SKM-1 (cell line): Measurements from ENCODE around the gene WDR31.
"Not testable (repeated sequence)": the region's sequence is repeated elsewhere in the genome, so short reads cannot be mapped to it uniquely, and the experiment has no call there.

Source experiments
- DNase-seq: peaks from one replicate; lab custom pipeline; 2025; ENCODE audit not compliant: unreplicated experiment; lab: John Stamatoyannopoulos, UW

WDR31 gene

DNA sequence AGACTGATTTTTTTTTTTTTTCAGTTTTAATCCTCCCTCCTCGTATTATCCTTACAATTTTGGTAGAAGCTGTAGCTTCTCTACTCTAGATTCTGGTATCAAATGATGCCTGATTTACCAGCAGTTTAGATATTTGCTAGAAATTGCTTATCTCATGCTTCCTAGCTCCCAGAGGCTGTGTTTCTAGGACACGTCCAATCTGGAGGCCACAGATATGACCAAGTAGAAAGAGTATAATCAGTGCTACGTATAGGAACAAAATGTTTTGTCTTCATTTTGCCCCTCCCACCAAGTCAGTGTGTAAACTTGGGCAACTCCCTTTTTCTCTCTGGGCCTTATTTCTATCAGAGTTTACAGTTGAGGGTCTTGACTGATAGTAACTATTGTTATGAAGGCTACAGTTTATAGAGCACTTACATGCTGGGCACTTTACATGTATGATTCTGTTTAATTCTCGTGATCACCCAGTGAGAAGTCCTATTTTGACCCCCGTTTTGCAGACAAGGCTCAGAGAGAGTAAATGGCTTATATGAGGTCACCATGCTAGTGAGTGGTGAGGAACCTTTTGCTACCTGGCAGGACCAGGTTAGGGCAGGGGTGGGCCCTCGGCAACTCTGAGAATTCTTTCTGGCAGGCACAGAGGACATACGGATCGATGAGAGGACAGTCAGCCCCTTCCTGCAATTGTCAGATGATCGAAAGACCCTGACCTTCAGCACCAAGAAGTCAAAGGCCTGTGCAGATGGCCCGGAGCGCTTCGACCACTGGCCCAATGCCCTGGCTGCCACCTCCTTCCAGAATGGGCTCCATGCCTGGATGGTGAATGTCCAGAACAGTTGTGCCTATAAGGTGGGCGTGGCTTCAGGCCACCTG, 29.1 kb upstream of the WDR31 start:
- DNase-seq, result no peak

DNA sequence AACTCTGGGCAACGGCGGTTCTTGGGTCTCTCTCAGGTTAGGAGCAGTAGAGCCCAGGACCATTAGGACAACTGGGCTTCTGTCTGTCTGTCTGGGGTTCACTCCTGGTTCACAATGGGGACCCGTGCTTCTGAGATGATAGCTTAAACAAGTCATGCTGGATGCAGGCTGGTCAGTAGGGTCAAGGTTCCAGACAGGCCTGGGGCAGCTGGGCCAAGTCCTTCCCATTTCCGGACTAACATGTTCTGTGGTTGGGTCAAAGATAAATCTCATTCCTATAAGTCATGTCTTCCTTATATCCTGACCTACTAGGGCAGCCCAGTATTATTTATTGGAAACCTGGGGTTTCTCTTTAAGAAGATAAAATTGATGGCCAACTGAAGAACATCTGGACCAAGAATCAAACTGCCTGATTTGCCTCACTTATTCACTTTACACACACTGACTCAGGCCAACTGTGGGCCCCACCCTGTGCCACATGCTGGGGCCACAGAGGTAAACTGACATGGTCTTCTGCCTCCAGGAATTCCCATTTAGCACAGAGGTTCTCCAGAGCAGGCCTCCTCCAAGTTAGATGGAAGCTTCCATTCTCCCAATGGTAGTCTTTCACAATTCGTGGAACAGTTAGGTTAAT, 28.4 kb upstream of the WDR31 start:
- no peak for DNase-seq

DNA sequence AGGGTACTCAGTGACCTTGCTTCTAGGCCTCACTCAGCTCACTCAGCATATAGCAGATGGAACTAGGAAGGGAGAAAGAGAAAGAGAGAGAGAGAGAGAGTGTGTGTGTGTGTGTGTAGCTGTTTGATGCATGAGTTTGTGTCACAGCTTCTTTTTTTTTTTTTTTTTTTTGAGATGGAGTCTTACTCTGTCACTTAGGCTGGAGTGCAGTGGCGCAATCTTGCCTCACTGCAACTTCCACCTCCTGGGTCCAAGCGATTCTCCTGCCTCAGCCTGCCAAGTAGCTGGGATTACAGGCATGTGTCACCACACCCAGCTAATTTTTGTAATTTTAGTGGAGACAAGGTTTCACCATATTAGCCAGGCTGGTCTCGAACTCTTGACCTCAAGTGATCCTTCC, 25.6 kb upstream of the WDR31 start:
- DNase-seq, result not testable (repeated sequence)

DNA sequence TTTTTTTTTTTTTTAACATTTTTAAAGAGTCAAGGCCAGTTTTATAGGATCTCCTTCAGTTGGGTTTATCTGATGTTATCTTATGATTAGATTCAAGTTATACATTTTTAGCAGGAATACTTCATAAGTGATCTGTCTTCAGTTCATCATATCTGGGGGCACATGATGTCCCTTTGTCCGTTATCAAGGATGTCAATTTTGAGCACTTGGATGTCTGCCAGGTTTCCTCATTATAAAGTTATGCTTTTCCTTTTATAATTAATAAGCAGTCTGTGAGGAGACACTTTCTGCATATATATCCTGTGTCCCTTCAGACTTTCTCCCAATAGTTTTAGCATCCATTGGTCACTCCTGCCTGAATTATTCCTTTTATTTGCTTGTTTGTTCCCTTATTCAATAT, 24.9 kb upstream of the WDR31 start:
- no peak for DNase-seq

DNA sequence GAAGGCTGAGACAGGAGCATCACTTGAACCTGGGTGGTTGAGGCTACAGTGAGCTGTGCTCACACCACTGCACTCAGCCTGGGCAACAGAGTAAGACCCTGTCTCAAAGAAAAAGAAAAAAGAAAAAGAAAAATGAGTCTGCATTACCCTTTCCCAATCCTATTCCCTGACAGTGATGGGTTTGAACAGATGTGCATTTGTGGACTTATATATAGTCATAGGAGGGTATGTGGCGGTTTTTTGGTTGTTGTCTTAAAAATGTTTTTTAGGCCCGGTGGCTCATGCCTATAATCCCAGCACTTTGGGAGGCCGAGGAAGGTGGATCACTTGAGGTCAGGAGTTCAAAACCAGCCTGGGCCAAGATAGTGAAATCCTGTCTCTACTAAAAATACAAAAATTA, 23.3 kb upstream of the WDR31 start:
- no peak for DNase-seq

DNA sequence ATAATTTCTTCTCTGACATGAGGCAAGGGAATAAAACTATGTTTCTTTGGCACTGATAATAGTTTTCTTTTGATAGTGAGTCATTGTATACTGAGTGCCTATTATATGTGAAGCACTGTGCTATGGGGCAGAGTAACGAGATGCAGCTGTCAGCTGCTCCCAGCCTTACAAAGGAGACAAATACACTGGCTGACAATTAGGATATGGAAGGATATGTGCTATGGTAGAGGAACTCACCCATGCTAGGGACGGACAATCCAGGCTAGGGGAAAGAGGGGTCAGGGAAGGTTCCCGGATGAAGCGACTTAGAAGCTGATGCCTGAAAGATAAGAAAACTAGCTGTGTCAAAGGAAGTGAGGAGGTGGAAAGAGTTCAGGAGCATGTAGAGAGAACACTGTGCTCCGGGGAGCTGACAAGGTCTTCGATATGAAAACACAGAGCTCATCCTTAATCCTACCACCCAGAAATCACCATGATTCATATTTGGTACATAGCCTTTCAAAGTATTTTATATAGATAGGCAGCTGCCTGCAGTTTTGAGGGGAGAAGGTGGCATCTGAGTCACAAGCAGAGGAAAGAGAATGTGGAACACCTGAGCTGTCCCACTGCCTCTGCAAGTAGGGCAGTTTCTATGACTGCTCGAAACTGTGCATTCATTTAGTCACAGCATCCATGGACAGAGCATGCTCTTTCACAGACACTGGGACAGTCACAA, 21.4 kb upstream of the WDR31 start:
- DNase-seq, result no peak

DNA sequence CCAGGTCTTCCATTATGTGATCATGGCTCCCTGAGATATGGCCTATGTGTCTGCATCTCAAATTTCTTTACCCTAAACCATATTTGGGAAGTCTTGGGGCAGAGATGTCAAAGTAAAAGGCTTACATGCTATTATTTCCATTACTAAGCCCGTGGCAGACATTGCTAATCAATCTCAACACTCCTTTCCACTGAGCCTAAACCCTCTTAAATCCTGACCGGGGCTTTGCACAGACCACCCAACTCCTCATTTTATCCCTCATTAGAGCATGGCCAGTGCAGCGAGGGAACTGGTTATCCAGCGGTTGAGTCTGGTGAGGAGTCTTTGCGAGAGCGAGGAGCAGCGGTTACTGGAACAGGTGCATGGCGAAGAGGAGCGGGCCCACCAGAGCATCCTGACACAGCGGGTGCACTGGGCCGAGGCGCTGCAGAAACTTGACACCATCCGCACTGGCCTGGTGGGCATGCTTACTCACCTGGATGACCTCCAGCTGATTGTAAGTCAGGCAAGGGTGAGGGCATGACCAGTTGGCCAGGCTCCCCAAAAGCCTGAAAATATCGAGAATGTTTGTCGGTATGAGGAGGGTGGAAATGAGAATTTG, 20.3 kb upstream of the WDR31 start:
- no peak for DNase-seq

DNA sequence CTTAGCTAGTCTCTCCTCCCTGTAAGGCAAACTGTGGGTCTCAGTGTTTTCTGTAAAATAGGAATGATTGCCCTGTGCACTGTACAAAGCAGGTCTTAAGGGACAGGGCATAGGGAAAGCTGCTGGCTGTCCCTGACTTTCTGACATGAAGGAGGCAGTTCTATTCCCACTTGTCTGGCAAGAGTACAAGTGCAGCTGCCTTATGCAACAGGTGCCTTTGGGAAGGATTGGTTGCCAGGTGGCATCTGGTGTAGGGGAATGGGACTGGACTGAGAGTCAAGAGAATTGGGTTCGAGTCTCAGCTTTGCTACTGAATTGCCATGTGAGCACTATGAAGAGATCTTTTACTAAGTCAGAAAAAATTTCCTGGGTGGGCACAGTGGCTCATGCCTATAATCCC, 19.3 kb upstream of the WDR31 start:
- DNase-seq, result no peak

DNA sequence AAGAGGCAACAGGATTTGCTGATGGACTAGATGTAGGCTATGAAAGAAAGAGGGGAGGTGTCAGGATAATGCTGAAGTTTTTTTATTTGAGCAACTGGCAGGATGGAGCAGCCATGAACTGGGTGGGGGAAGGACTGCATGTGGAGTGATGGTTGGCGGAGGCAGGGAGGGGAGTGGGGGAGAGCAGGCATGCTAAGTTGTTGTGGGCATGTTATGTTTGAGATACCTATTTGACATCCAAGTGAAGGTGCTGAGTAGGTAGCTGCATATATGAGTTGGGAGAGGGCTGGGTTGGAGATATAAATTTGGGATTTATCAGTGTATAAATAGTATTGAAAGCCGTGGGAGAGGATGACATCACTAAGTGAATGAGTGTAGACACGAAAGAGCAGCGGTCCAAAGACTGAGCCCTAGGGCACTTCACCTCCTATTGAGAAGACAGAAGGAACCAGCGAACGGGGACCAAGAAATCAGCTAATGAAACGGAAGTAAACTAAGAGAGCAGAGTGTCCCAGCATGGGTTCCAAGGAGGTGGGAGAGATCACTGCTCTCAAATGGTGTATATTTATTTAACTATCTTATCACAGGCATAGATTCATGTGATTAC, 16.7 kb upstream of the WDR31 start:
- no peak for DNase-seq

DNA sequence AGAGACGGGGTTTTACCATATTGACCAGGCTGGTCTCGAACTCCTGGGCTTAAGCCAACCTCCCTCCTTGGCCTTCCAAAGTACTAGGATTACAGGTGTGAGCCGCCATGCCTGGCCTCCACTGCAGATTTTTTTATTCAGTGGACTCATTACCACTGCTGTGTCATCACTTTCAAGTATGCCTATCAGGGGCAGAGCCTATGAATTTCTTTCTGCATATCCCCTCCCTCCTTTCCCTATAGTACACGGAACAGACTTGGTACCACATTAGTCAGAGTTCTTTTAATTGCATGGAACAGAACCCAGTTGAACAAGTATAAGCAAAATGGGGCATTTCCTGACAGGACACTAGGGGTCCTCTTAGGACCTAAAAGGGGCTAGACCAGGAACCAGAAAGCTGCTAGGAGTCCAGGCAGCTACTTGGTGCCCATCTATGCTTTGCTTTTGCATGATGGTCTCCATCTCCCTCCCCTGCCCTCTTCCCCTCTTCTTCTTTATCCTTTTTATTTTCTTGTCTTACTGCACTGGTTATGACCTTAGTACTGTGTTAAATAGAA, 15.0 kb upstream of the WDR31 start:
- no peak for DNase-seq

DNA sequence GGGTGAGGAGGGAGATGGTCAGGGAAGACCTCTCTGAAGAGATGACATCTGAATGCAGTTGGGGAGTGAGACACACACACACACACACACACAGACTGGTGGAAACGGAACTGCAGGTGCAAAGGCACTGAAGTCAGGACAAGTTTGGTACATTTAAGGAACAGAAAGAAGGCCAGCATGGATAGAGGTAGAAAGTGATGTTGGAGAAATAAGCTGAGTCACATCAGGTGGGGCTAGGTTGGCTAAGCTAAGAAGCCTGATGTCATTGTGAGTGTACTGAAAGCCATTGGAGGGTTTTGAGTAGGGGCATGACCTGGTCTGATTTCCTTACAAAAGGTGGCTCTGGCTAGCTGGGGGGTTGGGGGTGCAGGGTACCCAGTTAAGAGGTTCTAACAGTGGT, 12.3 kb upstream of the WDR31 start:
- no peak for DNase-seq

DNA sequence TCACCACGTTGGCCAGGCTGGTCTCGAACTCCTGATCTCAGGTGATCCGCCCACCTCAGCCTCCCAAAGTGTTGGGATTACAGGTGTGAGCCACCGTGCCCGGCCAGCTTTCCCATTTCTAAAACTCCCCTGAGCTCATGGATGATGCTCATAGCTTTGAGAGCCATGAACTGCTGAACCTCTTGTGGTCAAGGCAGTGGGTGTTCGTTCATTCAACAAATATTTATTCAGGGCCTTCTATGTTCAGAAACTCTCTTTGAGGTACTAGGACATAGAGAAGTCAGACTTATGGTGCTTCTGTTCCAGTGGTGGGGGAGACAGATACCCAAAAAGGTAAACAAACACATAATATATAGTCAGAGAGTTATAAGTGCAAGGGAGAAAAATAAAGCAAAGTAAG, 11.9 kb upstream of the WDR31 start:
- no peak for DNase-seq

DNA sequence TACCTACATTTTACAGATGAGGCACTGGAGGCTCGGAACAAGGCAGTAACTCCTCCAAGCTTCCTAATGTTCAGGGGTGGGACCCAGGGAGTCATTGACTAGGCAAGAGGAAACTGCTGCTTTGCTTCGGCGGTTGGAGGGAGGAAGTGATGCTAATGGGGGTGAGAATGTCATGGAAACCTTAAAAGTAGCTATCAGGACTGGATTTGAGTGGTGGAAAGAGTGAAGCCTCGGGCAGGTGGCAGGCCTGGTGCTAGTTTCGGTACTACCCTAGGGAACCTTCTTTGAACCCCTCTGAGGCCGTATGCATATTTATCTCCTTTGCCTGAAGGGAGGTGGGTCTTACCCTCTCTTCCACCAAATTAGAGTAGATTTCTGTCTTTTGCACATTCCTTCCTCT, 10.9 kb upstream of the WDR31 start:
- peak; percentile 18 for DNase-seq

DNA sequence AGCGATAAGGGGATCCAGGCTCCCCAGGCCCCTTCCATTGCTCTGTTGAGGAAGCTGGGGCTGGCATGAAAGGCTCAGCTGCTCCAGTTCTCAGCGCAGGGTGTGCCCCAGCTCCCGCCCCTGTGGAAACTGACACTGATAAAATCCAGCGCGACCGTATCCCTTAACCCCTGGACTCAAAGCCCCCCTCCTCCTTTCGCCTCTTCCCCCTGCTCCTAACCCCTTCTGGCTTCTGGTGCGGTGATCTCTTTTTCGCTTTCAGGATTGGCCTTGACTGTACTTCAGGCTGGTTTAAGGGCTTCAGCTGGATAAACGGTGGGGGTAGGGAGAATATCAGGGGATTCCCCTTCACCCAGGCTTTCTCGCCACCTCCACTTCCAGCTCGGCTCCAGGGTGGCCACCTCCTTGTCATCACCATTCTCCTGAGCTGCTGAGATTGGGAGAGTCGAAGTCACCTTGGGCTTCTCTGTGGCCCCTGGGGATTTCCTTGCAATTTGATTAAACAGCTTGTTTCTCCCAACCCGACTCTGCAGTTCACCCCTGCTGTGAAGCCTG, 10.1 kb upstream of the WDR31 start:
- no peak for DNase-seq

DNA sequence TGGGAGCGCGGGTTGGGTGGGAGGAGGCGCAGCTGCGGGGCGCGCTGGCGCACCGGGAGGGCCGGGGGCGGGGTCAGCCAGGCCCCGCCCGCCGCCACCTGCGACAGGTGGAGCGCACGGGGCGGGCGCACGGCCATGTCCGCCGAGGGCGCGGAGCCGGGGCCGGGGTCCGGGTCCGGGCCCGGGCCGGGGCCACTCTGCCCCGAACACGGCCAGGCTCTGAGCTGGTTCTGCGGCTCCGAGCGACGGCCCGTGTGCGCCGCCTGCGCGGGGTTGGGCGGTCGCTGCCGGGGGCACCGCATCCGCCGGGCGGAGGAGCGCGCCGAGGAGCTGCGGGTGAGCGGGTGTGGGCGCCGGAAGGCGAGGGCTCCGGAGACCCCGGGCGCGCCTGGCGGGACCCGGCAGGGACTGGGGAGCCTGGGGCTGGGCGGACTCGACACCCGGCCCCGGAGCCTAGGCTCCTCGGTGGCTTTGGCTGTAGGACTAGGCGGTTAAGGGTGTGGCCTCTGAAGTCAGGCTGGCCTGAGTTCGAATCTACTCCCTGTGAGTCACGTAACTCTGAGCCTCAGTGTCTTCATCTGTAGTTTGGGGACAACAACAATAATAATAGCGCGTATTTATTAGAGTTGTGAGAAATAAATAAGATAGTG, 9.5 kb upstream of the WDR31 start, which contains the start of gene BSPRY:
TSS of gene BSPRY (plus strand) at position 97 of the 650 bp plus-strand sequence. CDS start at position 136, 39 bp downstream.
- DNase-seq, result no peak

DNA sequence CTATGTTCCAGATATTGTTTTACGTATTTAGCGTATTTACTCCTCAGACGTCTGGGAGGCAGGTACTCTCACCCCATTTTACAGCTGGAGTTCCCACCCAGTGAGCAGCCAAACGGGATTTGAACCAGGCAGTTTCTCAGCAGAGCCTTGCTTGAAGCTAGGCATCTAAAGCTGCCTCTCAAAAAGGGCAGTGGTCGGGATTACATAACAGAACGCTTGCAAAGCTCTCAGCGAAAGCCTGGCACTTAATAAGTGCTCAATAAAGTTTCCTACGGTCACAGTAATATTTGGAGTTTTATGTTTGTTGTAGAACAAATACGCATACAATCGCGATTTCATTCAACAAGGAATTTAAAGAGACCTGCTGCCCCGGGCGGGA, 9.0 kb upstream of the WDR31 start:
- no peak for DNase-seq

DNA sequence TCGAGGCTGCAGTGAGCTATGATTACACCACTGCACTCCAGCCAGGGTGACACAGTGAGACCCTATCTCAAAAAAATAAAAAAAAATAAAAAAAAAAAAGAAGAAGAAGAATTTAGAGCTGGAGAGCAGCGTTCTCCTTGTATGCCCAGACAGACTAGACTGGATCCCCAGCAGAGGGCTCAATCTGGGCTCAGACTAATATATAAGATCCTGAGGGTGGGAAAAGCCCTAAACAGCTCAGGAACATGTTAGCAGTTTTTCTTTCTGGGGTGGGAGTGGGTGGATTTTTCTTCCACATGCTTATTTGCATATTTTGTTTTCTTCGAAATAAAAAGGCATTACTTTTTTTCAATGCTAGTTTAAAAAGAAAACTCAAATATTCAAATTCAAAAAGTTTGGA, 8.4 kb upstream of the WDR31 start:
- DNase-seq, result no peak

DNA sequence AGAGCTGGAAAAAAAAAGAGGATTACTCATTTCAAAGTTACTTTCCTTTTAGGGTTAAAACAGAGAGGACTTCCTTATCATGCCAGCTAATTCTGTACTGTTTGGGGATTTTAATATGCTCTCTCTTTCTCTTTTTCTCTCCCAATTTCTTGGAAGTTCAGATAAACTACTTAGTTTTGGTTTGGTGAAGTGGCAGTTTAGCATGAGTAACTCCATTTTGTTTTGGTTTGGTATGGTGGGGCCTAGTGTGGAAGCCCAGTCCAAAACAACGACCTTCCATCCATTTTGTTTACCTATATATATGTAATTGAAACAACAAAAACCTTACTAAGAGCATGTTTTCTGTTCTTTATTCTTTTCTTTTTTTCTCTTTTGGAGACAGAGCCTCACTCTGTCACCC, 5.6 kb upstream of the WDR31 start:
- DNase-seq, result no peak

DNA sequence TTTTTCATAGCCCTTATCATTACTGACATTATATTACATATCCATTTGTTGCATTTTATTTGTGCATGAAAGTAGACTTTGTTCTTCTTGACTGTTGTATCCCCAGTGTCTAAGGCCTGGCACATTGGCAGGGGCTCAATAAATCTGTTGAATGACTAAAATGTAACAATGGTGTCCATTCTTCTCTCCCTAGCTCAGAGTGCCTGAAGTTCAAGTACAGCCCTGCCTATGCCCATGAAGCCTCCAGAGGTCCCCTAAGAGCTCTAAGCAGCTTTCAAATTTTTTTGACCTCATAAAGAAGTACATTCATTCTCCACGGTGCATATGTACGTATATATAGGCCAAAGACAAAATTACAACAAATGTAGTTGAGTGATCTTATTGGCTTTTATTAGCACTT, 5.1 kb upstream of the WDR31 start:
- DNase-seq, result no peak

DNA sequence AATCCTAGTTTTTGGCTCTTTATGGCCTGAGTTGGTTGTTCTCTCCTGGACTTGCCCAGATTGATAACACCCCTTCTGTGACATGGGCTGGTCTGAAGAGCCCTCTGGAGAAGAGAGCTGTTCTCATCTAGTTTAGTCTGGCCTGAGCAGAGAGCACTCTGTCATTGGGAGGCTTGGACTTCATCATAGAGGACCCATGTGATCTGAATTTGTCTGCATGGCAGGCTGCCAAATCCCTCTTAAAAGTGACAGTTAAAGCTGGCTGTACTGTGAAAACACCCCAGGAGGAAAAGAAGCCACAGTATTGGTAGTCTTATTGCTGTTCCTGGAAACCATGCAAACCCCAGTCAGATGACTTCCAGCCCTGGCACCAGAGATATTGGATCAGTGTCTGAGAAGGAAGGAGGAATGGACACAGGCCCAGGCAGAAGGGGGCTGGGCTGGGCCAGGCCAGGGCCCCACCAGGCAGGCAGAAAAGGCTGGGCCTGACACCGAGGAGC, 3.7 kb upstream of the WDR31 start:
- DNase-seq, result no peak
